Endothelial cell of umbilical vein (primary cell): ENCODE results near the gene RRP1B. TPM values are rescaled to one million over a fixed set of nuclear protein-coding genes. Genes with fewer than 3 reads are reported as not detected.

ENCODE experiments used
- BruUV-seq: library from RNA; stranded (reverse); fragments of 400-500 nt; replicated peaks from 2 replicates; lab custom pipeline; 2021; lab: Mats Ljungman, UMichigan
- CTCF ChIA-PET: fragments of 300-600, 350-600 bp; sonication (Branson Sonifier 250); formaldehyde crosslinking; loops from one replicate; lab custom pipeline; 2021; ENCODE audit warnings: antibody characterized with exemption, inconsistent platforms; lab: Charles Lee
- POLR2A ChIA-PET: fragments of 300-600, 350-600 bp; sonication (Branson Sonifier 250); formaldehyde crosslinking; loops from one replicate; lab custom pipeline; 2021; ENCODE audit warnings: antibody characterized with exemption, inconsistent platforms; lab: Charles Lee
- DNase-seq: peaks from one replicate; pipeline ENCODE4 v3.0.0-alpha.2; 2011; ENCODE audit warnings: low read depth, low spot score
- FAIRE-seq: peaks from 2 replicates; lab custom pipeline; 2011; peaks lifted over from hg19 to GRCh38; lab: Jason Lieb, UNC
- H2AFZ ChIP-seq: 2 replicates; pipeline ENCODE4 v1.6.0; 2012; ENCODE audit warnings: low read depth, low read length, control low read depth, inconsistent platforms
- H3K27ac ChIP-seq: 2 replicates; pipeline ENCODE4 v1.5.1; 2011; ENCODE audit warnings: low read depth, mild to moderate bottlenecking, control low read depth, low read length, moderate library complexity; ENCODE audit not compliant: insufficient read depth
- H3K27me3 ChIP-seq, 2 experiments: 2 replicates each; pipeline versions ENCODE4 v1.6.0 to v1.6.1; 2011; ENCODE audit warnings: low read length in 2 of 2, mixed read lengths in 1 of 2; ENCODE audit not compliant: control insufficient read depth in 2 of 2, insufficient read depth in 2 of 2
- H3K36me3 ChIP-seq, 2 experiments: 2 replicates in 1 of 2; 3 replicates in 1 of 2; pipeline ENCODE4 v1.5.1; 2011; ENCODE audit warnings: low read length in 2 of 2, mild to moderate bottlenecking in 1 of 2, moderate library complexity in 1 of 2; ENCODE audit not compliant: control insufficient read depth in 2 of 2, insufficient read depth in 2 of 2; ENCODE audit errors: extremely low read depth in 1 of 2
- H3K4me1 ChIP-seq: 3 replicates; pipeline ENCODE4 v1.5.1; 2011; ENCODE audit warnings: mild to moderate bottlenecking, low read length; ENCODE audit not compliant: control insufficient read depth, insufficient read depth; ENCODE audit errors: extremely low read depth
- H3K4me2 ChIP-seq: 2 replicates; pipeline ENCODE4 v1.6.1; 2011; ENCODE audit warnings: low read length, control low read depth, mixed read lengths; ENCODE audit not compliant: insufficient read depth
- H3K4me3 ChIP-seq, 3 experiments: fragments of 200-600 bp in 1 of 3; sonication (generic), shearing (Covaris generic) in 1 of 3; replicated peaks in 1 of 3; 2 replicates each; pipeline ENCODE4 v1.5.1; 2011 to 2016; ENCODE audit warnings: control low read depth in 3 of 3, low read length in 3 of 3, mild to moderate bottlenecking in 2 of 3, inconsistent platforms in 1 of 3, low read depth in 1 of 3, moderate library complexity in 1 of 3; ENCODE audit not compliant: insufficient read depth in 1 of 3
- H3K79me2 ChIP-seq: 2 replicates; pipeline ENCODE4 v1.6.0; 2012; ENCODE audit warnings: low read length, inconsistent platforms; ENCODE audit not compliant: control insufficient read depth, insufficient read depth
- H3K9ac ChIP-seq: replicated peaks from 2 replicates; pipeline ENCODE3; 2011; ENCODE audit warnings: low read length, control low read depth; ENCODE audit not compliant: insufficient read depth; ENCODE audit errors: extremely low read depth
- H3K9me1 ChIP-seq: replicated peaks from 3 replicates; pipeline ENCODE4 v1.6.0; 2011; ENCODE audit warnings: mild to moderate bottlenecking, low read length; ENCODE audit not compliant: control insufficient read depth, insufficient read depth; ENCODE audit errors: extremely low read depth
- H3K9me3 ChIP-seq: replicated peaks from 2 replicates; pipeline ENCODE4 v1.5.1; 2012; ENCODE audit warnings: low read length, inconsistent platforms; ENCODE audit not compliant: control insufficient read depth, insufficient read depth
- H4K20me1 ChIP-seq: replicated peaks from 2 replicates; pipeline ENCODE3; 2011; ENCODE audit warnings: mild to moderate bottlenecking, low read length; ENCODE audit not compliant: control insufficient read depth, insufficient read depth; ENCODE audit errors: extremely low read depth
- EZH2 ChIP-seq: IDR thresholded peaks from 2 replicates; pipeline ENCODE4 v1.6.1; 2012; ENCODE audit warnings: borderline replicate concordance, low read depth, mild to moderate bottlenecking, moderate library complexity, low read length, inconsistent platforms; ENCODE audit not compliant: severe bottlenecking
- FOS ChIP-seq: IDR thresholded peaks from 2 replicates; pipeline ENCODE4 v1.6.1; 2011; ENCODE audit warnings: mild to moderate bottlenecking, low read length, moderate library complexity, borderline replicate concordance; ENCODE audit not compliant: insufficient read depth
- GATA2 ChIP-seq: IDR thresholded peaks from 2 replicates; pipeline ENCODE4 v1.7.0; 2011; ENCODE audit warnings: low read depth, mild to moderate bottlenecking, moderate library complexity, mixed read lengths, low read length; ENCODE audit not compliant: insufficient read length, insufficient read depth
- JUN ChIP-seq: IDR thresholded peaks from 2 replicates; pipeline ENCODE4 v1.6.1; 2011; ENCODE audit warnings: borderline replicate concordance, low read depth; ENCODE audit not compliant: insufficient read length, insufficient read depth
- MYC ChIP-seq: IDR thresholded peaks from one replicate; pipeline ENCODE4 v1.6.1; 2011; ENCODE audit warnings: mild to moderate bottlenecking, low read depth, low read length
- POLR2A ChIP-seq: IDR thresholded peaks from 2 replicates; pipeline ENCODE4 v1.6.1; 2012; ENCODE audit warnings: low read depth, mild to moderate bottlenecking, control low read depth, low read length
- POLR2AphosphoS5 ChIP-seq: IDR thresholded peaks from 2 replicates; pipeline ENCODE4 v1.6.1; 2012; ENCODE audit warnings: low read depth, mild to moderate bottlenecking, control low read depth, low read length, moderate library complexity; ENCODE audit not compliant: insufficient read depth
- dilution Hi-C: fragments of 300-500 bp; cut with MboI; formaldehyde crosslinking; loops from one replicate; pipeline ENCODE4 v1.15.0; 2019; ENCODE audit warnings: low sequenced_read_pairs; ENCODE audit not compliant: extremely low pct_ligation_motif_present
- intact Hi-C: fragments of 100-400 bp; cut with micrococcal nuclease; formaldehyde crosslinking; loops from one replicate; pipeline ENCODE4 v1.10.0; 2022
- polyA plus RNA-seq, 4 experiments: library from polyadenylated mRNA; depleted of rRNA in 3 of 4; stranded (reverse) in 3 of 4; unstranded in 1 of 4; fragments of >200 nt; gene quantifications; 2 replicates each; pipeline versions ENCODE4 v1.2.1 to v1.2.3, GENCODE V29; 2011 to 2012; ENCODE audit warnings: missing spikeins in 1 of 4
- total RNA-seq: library from RNA; stranded (reverse); gene quantifications from 2 replicates; pipeline ENCODE4 v1.2.3, GENCODE V29; 2021
- TF ChIP-seq, protein P1 (sequence below): IDR thresholded peaks from 2 replicates; pipeline ENCODE4 v1.6.1; 2011; ENCODE audit not compliant: insufficient read depth, insufficient read length
- TF ChIP-seq, protein P2 (sequence below), 2 donors: IDR thresholded peaks; 1 replicate in 1 of 2; 2 replicates in 1 of 2; pipeline ENCODE4 v1.5.1; 2011; ENCODE audit warnings: low read length in 2 of 2, mild to moderate bottlenecking in 2 of 2, moderate library complexity in 2 of 2, control low read depth in 1 of 2, inconsistent platforms in 1 of 2, low read depth in 1 of 2; ENCODE audit not compliant: insufficient read depth in 1 of 2; ENCODE audit errors: extremely low read depth in 1 of 2

Gene RRP1B
- total and polyA plus RNA-seq, 2 donors (not counting 3 experiments of a cell fraction or from before 2014, with no cell fraction given): 13.0 to 39.9 TPM

DNA sequence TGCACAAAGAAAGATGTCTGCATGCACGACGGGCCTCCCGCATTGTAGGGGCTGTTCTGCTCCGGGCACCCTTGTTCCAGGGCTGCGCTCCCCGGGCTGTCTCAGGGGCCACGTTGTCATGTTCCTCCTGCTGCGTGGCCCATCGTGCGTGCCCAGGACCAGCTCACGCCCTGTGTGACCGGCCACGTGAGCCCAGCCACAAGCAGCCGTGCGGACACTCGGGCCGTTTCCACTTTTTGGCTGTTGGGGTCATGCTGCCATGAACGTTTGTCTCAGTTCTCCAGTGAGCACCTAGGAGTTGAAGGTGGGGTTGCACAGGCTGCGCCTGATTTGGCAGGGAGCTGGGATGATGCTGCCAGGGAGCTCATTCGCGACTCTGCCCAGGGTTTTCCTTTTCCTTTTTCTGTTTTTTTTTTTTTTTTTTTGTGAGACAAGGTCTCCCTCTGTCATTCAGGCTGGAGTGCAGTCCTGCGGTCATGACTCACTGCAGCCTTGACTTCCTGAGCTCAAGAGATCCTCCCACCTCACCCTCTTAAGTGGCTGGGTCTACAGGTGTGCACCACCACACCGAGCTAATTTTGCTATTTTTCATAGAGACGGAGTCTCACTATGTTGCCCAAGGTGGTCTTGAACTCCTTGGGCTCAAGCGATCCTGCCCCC, 77.0 kb downstream of the RRP1B start:
- ChIA-PET CTCF (interaction anchor here (0.7 to 1.6 kb wide), 2 partner anchors 8 to 10 kb away, joined by 3 to 4 read pairs; no protein-coding TSS in a partner anchor), POLR2A (no interaction called here)
- Histone ChIP-seq H3K79me2 (peaks cover 4% of the 10 kb centered on the region), H3K27ac (no peak overlapping the region), H3K36me3 (no peaks in the 10 kb centered on the region), H3K9ac (no peak overlapping the region), H3K4me3 (no peak overlapping the region), H3K9me1 (no peaks in the 10 kb centered on the region), H3K9me3 (no peaks in the 10 kb centered on the region), H3K4me2 (no peak overlapping the region), H2AFZ (no peak overlapping the region), H3K4me1 (no peaks in the 10 kb centered on the region), H3K27me3 (no peaks in the 10 kb centered on the region), H4K20me1 (no peaks in the 10 kb centered on the region)
- BruUV-seq: no TSS peak
- TF ChIP-seq EZH2 (no peak), MYC (no peak), FOS (no peak), JUN (no peak), POLR2A (no peak), POLR2AphosphoS5 (no peak), GATA2 (no peak)
- TF ChIP-seq, protein P1, sequence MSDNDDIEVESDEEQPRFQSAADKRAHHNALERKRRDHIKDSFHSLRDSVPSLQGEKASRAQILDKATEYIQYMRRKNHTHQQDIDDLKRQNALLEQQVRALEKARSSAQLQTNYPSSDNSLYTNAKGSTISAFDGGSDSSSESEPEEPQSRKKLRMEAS: no peak
- TF ChIP-seq, protein P2, sequence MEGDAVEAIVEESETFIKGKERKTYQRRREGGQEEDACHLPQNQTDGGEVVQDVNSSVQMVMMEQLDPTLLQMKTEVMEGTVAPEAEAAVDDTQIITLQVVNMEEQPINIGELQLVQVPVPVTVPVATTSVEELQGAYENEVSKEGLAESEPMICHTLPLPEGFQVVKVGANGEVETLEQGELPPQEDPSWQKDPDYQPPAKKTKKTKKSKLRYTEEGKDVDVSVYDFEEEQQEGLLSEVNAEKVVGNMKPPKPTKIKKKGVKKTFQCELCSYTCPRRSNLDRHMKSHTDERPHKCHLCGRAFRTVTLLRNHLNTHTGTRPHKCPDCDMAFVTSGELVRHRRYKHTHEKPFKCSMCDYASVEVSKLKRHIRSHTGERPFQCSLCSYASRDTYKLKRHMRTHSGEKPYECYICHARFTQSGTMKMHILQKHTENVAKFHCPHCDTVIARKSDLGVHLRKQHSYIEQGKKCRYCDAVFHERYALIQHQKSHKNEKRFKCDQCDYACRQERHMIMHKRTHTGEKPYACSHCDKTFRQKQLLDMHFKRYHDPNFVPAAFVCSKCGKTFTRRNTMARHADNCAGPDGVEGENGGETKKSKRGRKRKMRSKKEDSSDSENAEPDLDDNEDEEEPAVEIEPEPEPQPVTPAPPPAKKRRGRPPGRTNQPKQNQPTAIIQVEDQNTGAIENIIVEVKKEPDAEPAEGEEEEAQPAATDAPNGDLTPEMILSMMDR (IDR thresholded peaks at IDR 0.05; ENCODE audit: extremely low read depth in 1 of 2, insufficient read depth in 1 of 2, low read depth in 1 of 2, low read length in 2 of 2): no peak
- dilution Hi-C loops (no loop called here), intact Hi-C loops (no loop called here)
- DNase-seq: no peak
- peak; percentile 31 for FAIRE-seq
